ENCODE results near the gene FAM13C.

The FAM13C gene

GRCh38 chr10:59362959-59363381 is 621 bp upstream of the FAM13C start:
- TF ChIP-seq, protein P1, sequence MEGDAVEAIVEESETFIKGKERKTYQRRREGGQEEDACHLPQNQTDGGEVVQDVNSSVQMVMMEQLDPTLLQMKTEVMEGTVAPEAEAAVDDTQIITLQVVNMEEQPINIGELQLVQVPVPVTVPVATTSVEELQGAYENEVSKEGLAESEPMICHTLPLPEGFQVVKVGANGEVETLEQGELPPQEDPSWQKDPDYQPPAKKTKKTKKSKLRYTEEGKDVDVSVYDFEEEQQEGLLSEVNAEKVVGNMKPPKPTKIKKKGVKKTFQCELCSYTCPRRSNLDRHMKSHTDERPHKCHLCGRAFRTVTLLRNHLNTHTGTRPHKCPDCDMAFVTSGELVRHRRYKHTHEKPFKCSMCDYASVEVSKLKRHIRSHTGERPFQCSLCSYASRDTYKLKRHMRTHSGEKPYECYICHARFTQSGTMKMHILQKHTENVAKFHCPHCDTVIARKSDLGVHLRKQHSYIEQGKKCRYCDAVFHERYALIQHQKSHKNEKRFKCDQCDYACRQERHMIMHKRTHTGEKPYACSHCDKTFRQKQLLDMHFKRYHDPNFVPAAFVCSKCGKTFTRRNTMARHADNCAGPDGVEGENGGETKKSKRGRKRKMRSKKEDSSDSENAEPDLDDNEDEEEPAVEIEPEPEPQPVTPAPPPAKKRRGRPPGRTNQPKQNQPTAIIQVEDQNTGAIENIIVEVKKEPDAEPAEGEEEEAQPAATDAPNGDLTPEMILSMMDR (IDR thresholded peaks at IDR 0.05; ENCODE audit: low read depth, low read length), result no peak
- H3K4me3 ChIP-seq (ENCODE audit: low read depth, low read length), result no peak overlapping the region

- no peak overlapping the region for H3K4me3 ChIP-seq (ENCODE audit: low read depth, low read length)
Measured at GRCh38 chr10:59361663-59362143, 646 bp downstream of the FAM13C start.

GRCh38 chr10:59360605-59361405 is 1.5 kb downstream of the FAM13C start:
- TF ChIP-seq, protein P1 (IDR thresholded peaks at IDR 0.05; ENCODE audit: low read depth, low read length), result no peak
- no peak overlapping the region for H3K4me3 ChIP-seq (ENCODE audit: low read depth, low read length)

More at GRCh38 chr10:59361663-59362143, 646 bp downstream of the FAM13C start:
- TF ChIP-seq, protein P1 (IDR thresholded peaks at IDR 0.05; ENCODE audit: low read depth, low read length), result no peak

GRCh38 chr10:59358576-59358975 is 3.8 kb downstream of the FAM13C start:
- TF ChIP-seq, protein P1 (IDR thresholded peaks at IDR 0.05; ENCODE audit: low read depth, low read length), result no peak
- H3K4me3 ChIP-seq (ENCODE audit: low read depth, low read length), result no peak overlapping the region

DNA sequence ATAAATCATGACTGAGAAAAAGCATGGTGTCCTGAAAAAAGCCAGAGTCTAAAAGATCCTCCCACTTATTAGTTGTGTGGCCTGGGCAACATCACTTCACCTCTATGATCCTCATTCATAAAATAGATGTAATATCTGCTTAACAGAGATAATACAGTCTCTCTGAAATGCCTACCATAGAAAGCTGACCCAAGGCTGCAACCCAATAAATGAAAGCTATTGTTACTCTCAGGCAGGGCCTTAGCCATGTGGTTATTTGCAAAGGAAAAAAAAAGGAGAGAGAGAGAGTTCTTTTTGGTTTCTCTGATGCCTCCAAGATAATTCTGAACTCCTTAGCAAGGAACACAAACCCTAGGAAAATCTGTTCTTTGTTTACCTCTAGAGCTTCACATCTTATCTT is 7.9 kb downstream of the FAM13C start:
- TF ChIP-seq, protein P1 (IDR thresholded peaks at IDR 0.05; ENCODE audit: low read depth, low read length), result no peak
- H3K4me3 ChIP-seq (ENCODE audit: low read depth, low read length), result no peak overlapping the region

DNA sequence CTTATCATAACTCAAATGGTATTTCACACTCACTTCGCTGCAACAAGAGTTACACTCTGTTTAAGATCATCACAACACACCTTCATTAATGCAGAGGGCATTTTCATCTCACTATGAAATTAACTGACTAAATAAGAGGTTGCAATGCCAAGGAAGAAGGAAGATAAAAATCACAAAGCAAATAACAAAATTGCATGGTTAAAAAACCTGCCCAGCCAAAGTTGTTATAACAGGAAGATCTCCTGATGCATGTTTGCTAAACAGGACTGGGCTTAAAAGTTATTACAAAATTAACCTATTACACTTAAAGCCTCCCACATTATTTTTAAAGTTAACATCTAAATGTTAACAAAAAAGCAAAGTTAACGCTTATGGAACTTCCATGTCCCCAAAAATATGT is 11.8 kb downstream of the FAM13C start:
- H3K4me3 ChIP-seq (ENCODE audit: low read depth, low read length), result no peak overlapping the region
- TF ChIP-seq, protein P1 (IDR thresholded peaks at IDR 0.05; ENCODE audit: low read depth, low read length), result no peak

DNA sequence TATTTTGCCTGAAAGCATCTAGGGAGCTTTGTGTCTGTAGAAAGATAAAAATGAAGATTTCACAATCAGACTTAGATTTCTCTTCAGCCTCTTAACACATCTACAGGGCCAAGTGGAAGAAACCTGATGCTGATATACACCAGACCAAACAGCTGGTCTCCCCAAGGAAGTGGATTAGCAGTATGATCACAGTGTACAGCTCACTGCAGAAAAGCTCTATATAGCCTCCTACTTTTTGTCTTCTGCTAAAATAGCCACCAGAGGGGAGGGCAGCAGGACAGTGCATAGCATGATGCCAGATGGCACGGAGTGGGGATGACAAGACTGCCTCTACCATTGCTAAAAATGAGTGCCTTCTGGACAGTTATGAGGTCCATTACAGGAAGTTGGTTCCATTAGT is 16.0 kb downstream of the FAM13C start:
- TF ChIP-seq, protein P1 (IDR thresholded peaks at IDR 0.05; ENCODE audit: low read depth, low read length), result no peak

More for the DNA sequence above, 16.0 kb downstream of the FAM13C start:
- H3K4me3 ChIP-seq (ENCODE audit: low read depth, low read length), result no peak overlapping the region
